HG03354 (cell line): Measurements from ENCODE around the gene SUGT1.
A peak's percentile ranks its signal among the peaks of the same experiment; 100 is the strongest.
"Not testable (repeated sequence)": the region's sequence is repeated elsewhere in the genome, so short reads cannot be mapped to it uniquely, and the experiment has no call there.

Experiments used
- ATAC-seq: cut with Tn5 transposase; IDR thresholded peaks from one replicate; pipeline ENCODE4 v1.9.1; 2021; ENCODE audit warnings: mild to moderate bottlenecking; ENCODE audit not compliant: unreplicated experiment, poor library complexity, severe bottlenecking

The SUGT1 gene

GRCh38 chr13:52664272-52664671 lies 11.6 kb downstream of the SUGT1 start:
- ATAC-seq, result no peak

DNA sequence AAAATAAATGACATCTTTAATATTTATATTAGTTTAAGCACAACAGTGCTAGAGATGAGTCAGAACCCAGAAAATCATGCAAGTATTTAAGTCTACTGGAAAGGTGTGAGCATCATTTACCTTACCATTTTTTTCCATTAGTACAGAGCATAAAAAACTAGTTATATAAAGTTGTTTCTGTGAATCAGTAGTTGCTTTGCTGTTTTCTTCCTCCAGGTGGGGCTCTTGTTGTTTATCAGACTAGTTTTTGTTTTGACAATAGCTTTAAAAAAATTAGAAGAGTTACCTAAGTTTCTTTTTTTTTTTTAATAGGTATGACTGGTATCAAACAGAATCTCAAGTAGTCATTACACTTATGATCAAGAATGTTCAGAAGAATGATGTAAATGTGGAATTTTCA lies 12.7 kb downstream of the SUGT1 start:
- peak; percentile 65 for ATAC-seq

DNA sequence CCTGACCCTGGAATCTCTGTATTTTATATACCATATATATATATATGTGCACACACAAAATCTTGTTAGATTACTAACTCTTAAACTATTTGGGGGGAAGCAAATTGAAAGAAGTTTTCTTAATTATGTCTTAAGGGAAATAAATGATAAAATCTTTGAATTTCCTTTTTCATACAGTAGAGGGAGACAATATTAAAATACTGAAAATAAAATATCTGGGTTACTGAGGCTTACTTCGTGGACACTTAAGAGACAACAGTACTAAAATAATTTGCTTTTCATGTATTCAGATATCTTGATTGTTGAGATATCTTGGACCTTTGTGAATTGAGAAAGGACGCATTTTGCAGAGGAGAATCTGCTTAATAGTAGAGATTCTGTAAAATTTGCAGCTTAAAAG lies 17.0 kb downstream of the SUGT1 start:
- no peak for ATAC-seq

GRCh38 chr13:52670726-52671125 lies 18.1 kb downstream of the SUGT1 start:
- ATAC-seq, result no peak

DNA sequence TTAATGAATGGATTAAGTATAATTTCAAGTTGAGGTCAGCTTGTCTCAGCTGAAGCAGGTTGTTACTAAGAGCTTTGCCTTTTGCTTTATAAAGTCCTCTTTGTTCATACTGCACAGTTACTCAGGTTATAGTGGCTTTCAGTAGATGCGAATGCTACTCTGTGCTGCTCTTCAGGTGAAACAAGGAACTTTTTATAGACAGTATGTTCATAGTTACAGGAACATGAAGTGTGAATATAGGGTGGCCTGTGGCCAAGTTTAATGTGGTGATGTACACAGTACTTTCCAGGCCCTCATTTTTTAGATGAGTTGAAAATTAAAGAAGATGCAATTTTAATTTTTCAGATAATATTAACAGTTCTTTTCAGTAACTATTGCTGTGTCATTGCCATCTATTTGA lies 20.8 kb downstream of the SUGT1 start:
- no peak for ATAC-seq

DNA sequence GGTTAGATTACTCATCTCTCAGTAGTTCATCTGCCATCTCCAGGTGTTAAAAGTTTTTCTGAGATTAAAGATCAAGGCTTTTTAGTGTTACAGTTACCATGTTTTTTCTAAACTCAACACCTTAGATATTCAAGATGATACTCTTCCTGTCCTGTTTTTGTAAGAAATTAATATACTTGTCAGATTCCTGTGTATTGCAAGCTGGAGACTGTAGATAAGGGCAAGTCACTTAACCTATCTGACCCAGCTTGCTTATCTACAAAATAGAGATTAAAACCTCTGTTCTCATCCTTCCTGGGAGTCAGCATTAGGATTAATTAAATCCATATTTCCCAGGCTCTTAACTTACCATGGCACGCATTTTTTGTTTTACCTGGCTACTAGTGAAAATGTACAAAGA lies 25.2 kb downstream of the SUGT1 start:
- no peak for ATAC-seq

- ATAC-seq, result not testable (repeated sequence)
These were observed 33.2 kb downstream of the SUGT1 start for GRCh38 chr13:52685806-52686205.

DNA sequence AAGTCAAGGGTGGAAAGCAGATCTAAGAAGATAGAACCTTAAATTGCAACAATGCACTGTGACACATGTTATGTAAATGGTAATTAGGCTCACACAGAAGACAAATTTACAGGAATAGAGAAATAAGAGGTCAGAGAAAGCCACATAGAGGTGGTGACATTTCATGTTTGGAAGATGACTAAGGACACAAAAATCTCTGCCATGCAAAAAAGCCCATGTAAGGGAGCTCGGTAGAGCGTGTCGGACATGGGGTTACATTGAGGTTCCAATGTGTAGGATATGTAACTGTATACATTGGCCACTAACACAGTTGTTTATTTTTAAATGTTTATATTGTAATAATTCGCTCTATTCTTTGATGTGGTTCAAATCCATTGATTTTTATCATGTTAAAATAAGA lies 33.7 kb downstream of the SUGT1 start:
- ATAC-seq, result no peak

GRCh38 chr13:52695856-52696255 lies 43.2 kb downstream of the SUGT1 start:
- peak; percentile 59 for ATAC-seq

DNA sequence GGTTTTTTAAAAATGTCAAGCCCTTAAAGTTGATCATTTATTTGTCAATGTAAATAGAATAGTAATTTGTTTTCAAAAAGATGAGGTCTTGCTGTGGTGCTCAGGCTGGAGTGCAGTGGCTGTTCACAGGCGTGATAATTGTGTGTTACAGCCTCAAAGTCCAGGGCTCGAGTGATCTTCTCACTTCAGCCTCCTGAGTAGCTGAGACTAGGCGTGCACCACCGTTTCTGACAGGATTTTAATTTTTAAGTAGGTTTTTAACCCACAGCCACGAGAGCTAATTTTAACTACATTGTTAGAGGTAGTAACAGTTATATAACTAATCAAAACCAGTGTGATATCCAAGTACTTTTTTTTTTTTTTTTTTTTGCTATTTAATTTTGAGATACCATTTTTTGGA lies 43.9 kb downstream of the SUGT1 start:
- ATAC-seq, result no peak

GRCh38 chr13:52701728-52702465 lies 49.3 kb downstream of the SUGT1 start:
- ATAC-seq, result no peak

DNA sequence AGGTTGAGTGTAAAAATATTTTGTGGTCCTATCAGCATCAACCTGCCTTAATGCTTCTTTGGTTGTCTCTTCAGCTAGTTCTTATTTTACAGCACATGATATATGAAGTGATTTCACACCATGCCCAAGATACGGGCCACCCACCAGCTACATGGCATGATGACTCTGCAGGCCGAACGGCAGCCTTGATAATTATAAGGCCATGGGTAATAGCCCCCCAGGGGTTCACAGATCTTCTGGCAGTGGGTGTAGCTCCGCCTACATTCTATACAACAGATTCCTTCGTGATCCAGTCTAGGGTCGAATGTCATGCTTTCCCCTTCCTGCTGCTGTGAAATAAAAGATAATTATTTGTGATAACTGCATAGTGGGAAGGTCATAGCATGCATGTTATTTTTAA lies 50.8 kb downstream of the SUGT1 start:
- ATAC-seq, result no peak

DNA sequence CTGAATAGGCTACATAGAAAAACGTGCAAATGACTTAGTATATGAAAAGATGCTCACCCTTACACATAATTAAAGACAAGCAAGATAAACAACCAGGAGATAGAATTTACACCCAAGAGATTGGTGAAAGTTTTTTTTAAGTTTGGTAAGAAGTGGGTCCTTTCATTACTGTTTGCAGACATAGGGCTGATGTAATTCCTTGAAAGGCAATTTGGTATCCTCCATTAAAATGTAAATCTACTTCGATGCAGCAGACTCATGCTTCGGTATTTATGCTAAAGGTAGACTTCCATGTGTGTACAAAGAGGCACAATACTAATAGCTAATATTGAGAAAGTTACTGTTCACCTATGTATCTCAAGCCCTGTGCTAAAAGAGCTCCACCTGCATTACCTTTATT lies 53.4 kb downstream of the SUGT1 start:
- no peak for ATAC-seq

GRCh38 chr13:52707375-52707774 lies 54.7 kb downstream of the SUGT1 start:
- no peak for ATAC-seq

DNA sequence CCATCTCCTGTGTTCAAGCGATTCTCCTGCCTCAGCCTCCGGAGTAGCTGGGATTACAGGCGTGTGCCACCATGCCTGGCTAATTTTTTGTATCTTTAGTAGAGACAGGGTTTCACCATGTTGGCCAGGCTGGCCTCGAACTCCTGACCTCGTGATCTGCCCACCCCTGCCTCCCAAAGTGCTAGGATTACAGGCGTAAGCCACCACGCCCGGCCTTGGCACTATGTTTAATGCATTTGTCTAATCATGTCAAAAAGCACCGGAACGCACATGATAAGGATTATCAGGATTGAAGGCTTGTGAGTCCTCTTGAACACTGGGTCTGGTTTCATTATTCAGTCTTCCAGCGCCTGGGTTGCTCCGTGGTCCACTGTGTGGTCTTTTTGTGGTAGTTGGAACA lies 55.6 kb downstream of the SUGT1 start:
- ATAC-seq, result not testable (repeated sequence)

DNA sequence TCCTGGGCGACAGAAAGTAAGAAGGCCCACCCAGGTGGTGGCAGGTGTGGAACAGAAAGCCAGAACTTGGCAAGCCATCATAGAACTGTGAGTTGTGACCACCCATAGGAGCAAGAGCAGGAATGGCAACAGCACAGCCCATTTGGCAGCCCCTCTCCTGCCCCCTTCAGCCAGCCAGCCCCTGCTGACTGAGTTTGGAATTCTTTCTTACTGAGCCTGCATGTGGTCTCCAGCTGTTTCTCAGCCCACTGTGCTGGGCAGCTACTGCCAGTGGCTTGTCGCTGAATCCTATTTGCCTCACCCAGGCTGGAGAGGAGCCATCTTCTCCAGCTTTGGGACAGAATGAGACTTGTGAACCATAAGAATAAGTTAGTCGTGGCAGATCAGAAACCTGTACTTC lies 58.6 kb downstream of the SUGT1 start:
- no peak for ATAC-seq

- ATAC-seq, result no peak
These were observed 59.7 kb downstream of the SUGT1 start for GRCh38 chr13:52712385-52712784.

- no peak for ATAC-seq
These were observed 61.3 kb downstream of the SUGT1 start for GRCh38 chr13:52713894-52714293.

- not testable (repeated sequence) for ATAC-seq
These were observed 68.3 kb downstream of the SUGT1 start for GRCh38 chr13:52720904-52721303.

DNA sequence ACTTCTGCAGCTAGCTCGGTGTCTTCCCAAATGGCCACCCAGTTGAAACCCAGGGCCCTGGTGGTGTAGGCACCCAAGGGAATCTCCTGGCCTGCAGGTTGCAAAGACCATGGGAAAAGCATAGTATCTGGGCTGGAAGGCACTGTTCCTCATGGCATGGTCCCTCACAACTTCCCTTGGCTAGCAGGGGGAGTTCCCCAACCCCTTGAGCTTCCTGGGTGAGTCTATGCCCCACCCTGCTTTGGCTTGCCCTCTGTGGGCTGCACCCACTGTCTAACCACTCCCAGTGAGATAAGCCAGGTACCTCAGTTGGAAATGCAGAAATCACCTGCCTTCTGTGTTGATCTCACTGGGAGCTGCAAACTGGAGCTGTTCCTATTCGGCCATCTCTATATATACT lies 68.7 kb downstream of the SUGT1 start:
- not testable (repeated sequence) for ATAC-seq

- ATAC-seq, result no peak
These were observed 70.5 kb downstream of the SUGT1 start for GRCh38 chr13:52723181-52723580.

GRCh38 chr13:52725302-52725701 lies 72.7 kb downstream of the SUGT1 start:
- ATAC-seq, result no peak
